Fibroblast of upper back skin (primary cell): ENCODE results near the gene SMCR8.
A peak's percentile ranks its signal among the peaks of the same experiment; 100 is the strongest.
"Not testable (repeated sequence)": the region's sequence is repeated elsewhere in the genome, so short reads cannot be mapped to it uniquely, and the experiment has no call there.

Experiments
- DNase-seq: peaks from one replicate; pipeline ENCODE4 v3.0.0-alpha.2; 2013

Gene SMCR8

DNA sequence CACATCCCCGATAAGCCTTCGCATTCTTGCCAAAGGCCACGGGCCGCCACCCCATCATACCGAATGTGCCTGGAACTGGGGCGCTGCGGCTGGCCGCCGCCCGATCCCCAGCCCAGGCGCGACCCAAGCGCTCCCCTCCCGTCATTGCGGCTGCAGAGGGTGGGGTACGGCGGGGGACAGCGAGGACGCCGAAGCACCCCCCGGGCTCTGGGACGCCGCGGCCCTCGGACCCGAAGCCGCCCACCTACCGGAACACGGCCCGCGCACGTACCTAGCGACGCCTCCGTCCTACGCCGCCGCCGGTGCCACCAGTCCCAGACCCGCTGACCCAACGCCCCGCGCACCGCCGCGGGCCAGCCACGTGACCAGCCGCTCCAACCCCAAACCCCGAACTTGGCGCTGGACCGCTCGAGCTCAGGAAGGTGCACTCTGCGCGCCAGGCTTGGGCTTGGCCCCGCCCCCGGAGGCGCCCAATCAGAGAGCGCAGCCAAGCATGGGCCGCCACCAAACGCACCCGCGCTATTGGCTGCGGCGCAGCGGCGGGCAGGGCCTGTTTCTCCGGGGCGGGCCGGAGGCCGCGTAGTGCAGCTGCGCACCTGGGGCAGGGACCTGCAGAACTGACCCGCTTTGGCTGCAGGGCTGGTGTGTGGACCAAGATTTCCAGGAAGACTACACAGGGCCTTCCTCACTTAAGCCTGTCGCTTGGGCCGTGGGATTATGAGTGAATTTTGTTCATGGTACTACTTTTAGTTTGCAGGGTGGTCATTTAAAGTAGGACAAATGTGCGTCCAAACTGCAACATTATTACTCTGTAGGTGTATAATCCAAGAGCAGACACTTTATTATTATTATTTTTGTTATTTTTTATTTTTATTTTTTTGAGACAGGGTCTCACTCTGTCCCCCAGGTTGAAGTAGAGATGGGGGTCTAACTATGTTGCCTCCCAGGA, 48.3 kb downstream of the SMCR8 start, which contains the start of gene SHMT1:
Gene SHMT1 (minus strand): TSS at position 450 of the 949 bp plus-strand sequence. CDS start 7,569 bp downstream, outside the sequence.
- peak; percentile 83 for DNase-seq

DNA sequence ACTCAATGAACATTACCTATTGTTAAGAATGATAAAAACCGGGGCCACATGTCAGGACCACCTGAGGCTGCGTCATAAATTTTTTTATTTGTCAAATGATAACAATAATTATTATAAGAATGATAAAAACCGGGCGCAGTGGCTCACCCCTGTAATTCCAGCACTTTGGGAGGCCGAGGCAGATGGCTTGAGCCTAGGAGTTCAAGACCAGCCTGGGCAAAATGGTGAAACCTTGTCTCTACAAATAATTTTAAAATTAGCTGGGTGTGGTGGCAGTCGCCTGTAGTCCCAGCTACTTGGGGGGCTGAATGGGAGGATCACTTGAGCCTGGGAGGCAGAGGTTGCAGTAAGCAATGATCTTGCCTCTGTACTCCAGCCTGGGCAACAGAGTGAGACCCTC, 49.1 kb downstream of the SMCR8 start:
- DNase-seq, result no peak

DNA sequence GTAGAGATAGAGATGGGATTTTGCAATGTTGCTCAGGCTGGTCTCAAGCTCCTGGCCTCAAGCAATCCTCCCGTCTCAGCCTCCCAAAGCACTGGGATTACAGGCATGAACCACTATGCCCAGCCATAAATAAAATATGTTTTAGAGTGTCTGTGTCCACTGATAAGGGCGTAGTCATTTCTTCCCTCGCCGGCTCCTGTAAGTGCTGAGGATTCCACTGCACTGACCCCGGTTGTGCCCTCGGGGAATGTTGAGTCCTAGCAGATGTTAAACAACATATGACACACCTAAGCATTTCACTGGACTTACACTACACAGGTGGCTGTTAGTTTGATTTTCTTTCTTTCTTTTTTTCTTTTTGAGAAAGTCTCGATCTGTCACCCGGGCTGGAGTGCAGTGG, 53.9 kb downstream of the SMCR8 start:
- no peak for DNase-seq

DNA sequence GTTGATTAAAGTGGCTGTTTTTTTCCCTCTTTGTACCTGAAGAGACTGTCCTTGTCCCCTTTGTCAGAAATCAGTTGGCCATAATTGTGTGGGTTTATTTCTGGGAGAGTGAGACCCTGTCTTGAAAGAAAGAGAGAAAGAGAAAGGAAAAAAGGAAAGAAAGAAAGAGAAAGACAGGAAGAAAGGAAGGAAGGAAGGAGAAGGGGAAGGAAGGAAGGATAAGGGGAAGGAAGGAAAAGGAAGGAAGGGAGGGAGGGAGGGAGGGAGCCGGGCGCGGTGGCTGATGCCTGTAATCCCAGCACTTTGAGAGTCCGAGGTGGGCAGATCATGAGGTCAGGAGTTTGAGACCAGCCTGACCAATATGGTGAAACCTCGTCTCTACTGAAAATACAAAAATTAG, 55.7 kb downstream of the SMCR8 start:
- no peak for DNase-seq

DNA sequence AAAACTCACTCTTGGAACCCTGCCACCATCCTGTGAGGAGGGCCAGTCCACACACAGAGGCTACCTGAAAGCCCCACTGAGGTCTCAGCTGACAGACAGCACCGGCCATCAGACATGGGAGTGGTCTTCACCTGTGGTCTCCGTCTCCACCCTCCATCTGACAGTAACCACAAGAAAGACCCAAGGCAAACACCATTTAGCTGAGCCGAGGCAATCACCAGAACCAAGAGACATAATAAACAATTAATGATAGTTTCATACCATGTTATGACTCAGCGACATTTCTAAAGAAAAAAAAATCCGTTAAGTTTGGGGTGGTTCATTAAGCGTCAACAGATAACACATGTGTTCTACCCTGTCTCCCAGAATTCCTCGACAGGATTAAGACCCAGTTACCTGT, 56.4 kb downstream of the SMCR8 start:
- no peak for DNase-seq

DNA sequence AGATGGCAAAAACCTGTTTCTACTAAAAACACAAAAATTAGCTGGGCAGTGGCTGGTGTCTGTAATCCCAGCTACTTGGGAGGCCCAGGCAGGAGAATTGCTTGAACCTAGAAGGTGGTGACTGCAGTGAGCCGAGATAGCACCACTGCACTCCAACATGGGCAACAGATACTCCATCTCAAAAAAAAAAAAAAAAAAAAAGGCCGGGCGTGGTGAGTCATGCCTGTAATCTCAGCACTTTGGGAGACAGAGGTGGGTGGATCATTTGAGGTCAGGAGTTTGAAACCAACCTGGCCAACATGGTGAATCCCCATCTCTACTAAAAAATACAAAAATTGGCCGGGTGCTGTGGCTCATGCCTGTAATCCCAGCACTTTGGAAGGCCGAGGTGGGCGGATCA, 58.1 kb downstream of the SMCR8 start:
- not testable (repeated sequence) for DNase-seq

DNA sequence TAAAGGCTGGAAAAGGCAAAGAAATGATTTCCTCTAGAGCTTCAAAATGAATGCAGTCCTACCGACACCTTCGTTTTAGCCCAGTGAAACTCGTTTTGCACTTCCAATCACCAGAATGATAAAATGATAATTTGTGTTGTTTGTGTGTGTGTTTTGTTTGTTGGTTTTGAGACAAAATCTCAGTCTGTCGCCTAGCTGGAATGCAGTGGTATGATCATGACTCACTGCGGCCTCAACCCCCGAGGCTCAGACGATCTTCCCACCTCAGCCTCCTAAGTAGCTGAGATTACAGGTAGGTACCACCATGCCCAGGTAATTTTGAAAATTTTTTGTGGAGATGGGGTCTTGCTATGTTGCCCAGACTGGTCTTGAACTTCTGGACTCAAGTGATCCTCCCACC, 59.1 kb downstream of the SMCR8 start:
- no peak for DNase-seq
